ENCODE results near the gene DOCK2. TPM values are rescaled to one million over a fixed set of nuclear protein-coding genes. Genes with fewer than 3 reads are reported as not detected.

The DOCK2 gene
- total RNA-seq, 1 experiment from 2014 or later: 2.2 TPM

GRCh38 chr5:169873642-169874041 lies 236.6 kb downstream of the DOCK2 start:
- no peak overlapping the region for H3K27ac ChIP-seq (ENCODE audit: low read depth, low read length, poor library complexity, severe bottlenecking)
- CTCF ChIA-PET: no interaction called here
- no peaks in the 10 kb centered on the region for H3K27me3 ChIP-seq (replicated peaks; ENCODE audit: insufficient read depth, low read depth, low read length, poor library complexity)
- no TSS peak for BruUV-seq (replicated peaks)
- H3K4me3 ChIP-seq (ENCODE audit: low read depth, low read length, poor library complexity, severe bottlenecking): no peak overlapping the region
- TF ChIP-seq CTCF (conservative IDR thresholded peaks at IDR 0.05; ENCODE audit: low read depth, low read length) (no peak), EZH2 (IDR thresholded peaks at IDR 0.05; ENCODE audit: borderline replicate concordance, low read depth, low read length, poor library complexity, severe bottlenecking) (no peak)
- H3K9me3 ChIP-seq (ENCODE audit: low read depth, low read length, poor library complexity, severe bottlenecking): no peaks in the 10 kb centered on the region
- DNase-seq (ENCODE audit: low spot score): peak; percentile 4
- H3K36me3 ChIP-seq (ENCODE audit: insufficient read depth, low read length, poor library complexity, severe bottlenecking): peaks cover 3% of the 10 kb centered on the region
- POLR2A ChIA-PET (ENCODE audit: low non-redundant PET): no interaction called here
- H3K4me1 ChIP-seq (ENCODE audit: insufficient read depth, low read length, poor library complexity, severe bottlenecking): no peaks in the 10 kb centered on the region
- intact Hi-C loops (cut with micrococcal nuclease; ENCODE audit: unreplicated experiment): no loop called here

DNA sequence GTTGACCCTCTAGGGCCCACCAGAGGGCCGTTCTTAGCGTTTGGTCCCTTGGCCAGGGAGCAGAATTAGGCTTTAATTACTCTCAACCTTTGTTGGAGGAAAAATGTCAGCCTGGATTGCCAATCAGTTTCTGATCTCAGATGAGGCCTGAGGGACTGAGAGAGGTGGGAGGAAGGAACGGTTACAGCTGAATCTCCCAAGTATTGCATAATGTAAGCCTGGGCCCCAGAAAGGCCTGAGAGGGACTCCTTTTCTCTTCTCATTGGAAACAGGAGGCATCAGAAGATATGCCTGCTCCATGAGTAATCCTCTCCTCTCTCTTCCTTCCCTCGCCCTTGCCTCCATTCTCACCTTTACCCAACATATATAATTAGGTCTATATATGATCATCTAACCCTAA lies 237.5 kb downstream of the DOCK2 start:
- no peak for DNase-seq (ENCODE audit: low spot score)
- TF ChIP-seq CTCF (conservative IDR thresholded peaks at IDR 0.05; ENCODE audit: low read depth, low read length): no peak
- no peak for TF ChIP-seq EZH2 (IDR thresholded peaks at IDR 0.05; ENCODE audit: borderline replicate concordance, low read depth, low read length, poor library complexity, severe bottlenecking)
- Histone ChIP-seq H3K27me3 (replicated peaks; ENCODE audit: insufficient read depth, low read depth, low read length, poor library complexity) (no peaks in the 10 kb centered on the region), H3K36me3 (ENCODE audit: insufficient read depth, low read length, poor library complexity, severe bottlenecking) (peaks cover 3% of the 10 kb centered on the region), H3K27ac (ENCODE audit: low read depth, low read length, poor library complexity, severe bottlenecking) (no peak overlapping the region), H3K9me3 (ENCODE audit: low read depth, low read length, poor library complexity, severe bottlenecking) (no peaks in the 10 kb centered on the region), H3K4me1 (ENCODE audit: insufficient read depth, low read length, poor library complexity, severe bottlenecking) (no peaks in the 10 kb centered on the region), H3K4me3 (ENCODE audit: low read depth, low read length, poor library complexity, severe bottlenecking) (no peak overlapping the region)
- ChIA-PET CTCF (no interaction called here), POLR2A (ENCODE audit: low non-redundant PET) (no interaction called here)
- BruUV-seq (replicated peaks): no TSS peak
- intact Hi-C loops (cut with micrococcal nuclease; ENCODE audit: unreplicated experiment): no loop called here

- Histone ChIP-seq H3K27ac (ENCODE audit: low read depth, low read length, poor library complexity, severe bottlenecking) (no peak overlapping the region), H3K27me3 (replicated peaks; ENCODE audit: insufficient read depth, low read depth, low read length, poor library complexity) (no peaks in the 10 kb centered on the region), H3K4me3 (ENCODE audit: low read depth, low read length, poor library complexity, severe bottlenecking) (no peak overlapping the region), H3K36me3 (ENCODE audit: insufficient read depth, low read length, poor library complexity, severe bottlenecking) (peaks cover 3% of the 10 kb centered on the region), H3K9me3 (ENCODE audit: low read depth, low read length, poor library complexity, severe bottlenecking) (no peaks in the 10 kb centered on the region), H3K4me1 (ENCODE audit: insufficient read depth, low read length, poor library complexity, severe bottlenecking) (no peaks in the 10 kb centered on the region)
- TF ChIP-seq EZH2 (IDR thresholded peaks at IDR 0.05; ENCODE audit: borderline replicate concordance, low read depth, low read length, poor library complexity, severe bottlenecking) (no peak), CTCF (conservative IDR thresholded peaks at IDR 0.05; ENCODE audit: low read depth, low read length) (no peak)
- ChIA-PET POLR2A (ENCODE audit: low non-redundant PET) (no interaction called here), CTCF (no interaction called here)
- DNase-seq (ENCODE audit: low spot score): no peak
- intact Hi-C loops (cut with micrococcal nuclease; ENCODE audit: unreplicated experiment): no loop called here
- BruUV-seq (replicated peaks): no TSS peak
These were observed 238.1 kb downstream of the DOCK2 start for GRCh38 chr5:169875091-169875728.

Measured in A673 (cell line).